Measurements from ENCODE around the gene MARK3.

The MARK3 gene

DNA sequence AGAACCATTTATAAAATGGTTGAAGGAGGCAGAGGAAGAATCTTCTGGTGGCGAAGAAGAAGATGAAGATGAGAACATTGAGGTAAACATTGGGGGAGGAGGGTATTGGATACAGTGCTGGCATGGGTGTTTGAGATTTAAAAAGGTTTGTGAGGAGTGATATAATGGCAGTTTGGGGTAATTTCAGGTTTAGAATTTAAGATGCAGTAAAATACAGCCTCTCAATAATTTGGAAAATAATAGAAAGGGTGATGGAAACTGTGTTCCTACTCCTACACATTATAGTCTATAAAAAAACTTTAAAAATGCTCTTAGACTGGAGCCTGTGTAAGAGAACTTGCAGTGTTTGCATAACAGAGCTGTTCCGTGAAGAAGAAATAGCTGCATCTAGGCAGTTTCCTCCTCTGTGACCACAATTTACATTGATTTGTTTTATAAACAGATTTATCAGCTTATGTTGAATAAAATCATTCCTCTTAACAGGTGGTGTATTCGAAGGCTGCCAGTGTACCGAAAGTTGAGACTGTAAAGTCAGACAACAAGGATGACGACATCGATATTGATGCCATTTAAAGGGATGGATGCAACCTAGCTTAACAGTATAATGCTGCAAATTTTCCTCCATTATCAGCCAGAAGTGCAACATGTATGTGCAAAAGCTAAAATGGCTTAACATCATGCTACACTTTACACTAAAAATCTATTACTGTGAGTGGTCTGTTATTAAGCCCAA is 44.6 kb upstream of the MARK3 start:
- Histone ChIP-seq H3K9ac (no peak overlapping the region), H3K79me2 (ENCODE audit: insufficient read depth, low read depth) (peaks cover 26% of the 10 kb centered on the region), H2AFZ (ENCODE audit: low read depth) (no peak overlapping the region), H3K27me3 (ENCODE audit: insufficient read depth, low read depth) (no peaks in the 10 kb centered on the region), H3K36me3 (ENCODE audit: insufficient read depth) (peaks cover 42% of the 10 kb centered on the region; the same call in 1 of the 2 replicates), H3K4me1 (ENCODE audit: low read depth, poor library complexity, severe bottlenecking) (peaks cover 48% of the 10 kb centered on the region), H3K27ac (no peak overlapping the region; the same call in 1 of the 2 replicates), H4K20me1 (ENCODE audit: insufficient read depth) (no peaks in the 10 kb centered on the region), H3K4me3 (IDR thresholded peaks at IDR 0.05; ENCODE audit: insufficient read depth, low read depth, low read length) (no peak overlapping the region), H3K4me2 (no peak overlapping the region)
- TF ChIP-seq, protein P1, sequence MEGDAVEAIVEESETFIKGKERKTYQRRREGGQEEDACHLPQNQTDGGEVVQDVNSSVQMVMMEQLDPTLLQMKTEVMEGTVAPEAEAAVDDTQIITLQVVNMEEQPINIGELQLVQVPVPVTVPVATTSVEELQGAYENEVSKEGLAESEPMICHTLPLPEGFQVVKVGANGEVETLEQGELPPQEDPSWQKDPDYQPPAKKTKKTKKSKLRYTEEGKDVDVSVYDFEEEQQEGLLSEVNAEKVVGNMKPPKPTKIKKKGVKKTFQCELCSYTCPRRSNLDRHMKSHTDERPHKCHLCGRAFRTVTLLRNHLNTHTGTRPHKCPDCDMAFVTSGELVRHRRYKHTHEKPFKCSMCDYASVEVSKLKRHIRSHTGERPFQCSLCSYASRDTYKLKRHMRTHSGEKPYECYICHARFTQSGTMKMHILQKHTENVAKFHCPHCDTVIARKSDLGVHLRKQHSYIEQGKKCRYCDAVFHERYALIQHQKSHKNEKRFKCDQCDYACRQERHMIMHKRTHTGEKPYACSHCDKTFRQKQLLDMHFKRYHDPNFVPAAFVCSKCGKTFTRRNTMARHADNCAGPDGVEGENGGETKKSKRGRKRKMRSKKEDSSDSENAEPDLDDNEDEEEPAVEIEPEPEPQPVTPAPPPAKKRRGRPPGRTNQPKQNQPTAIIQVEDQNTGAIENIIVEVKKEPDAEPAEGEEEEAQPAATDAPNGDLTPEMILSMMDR (conservative IDR thresholded peaks at IDR 0.05; ENCODE audit: low read depth, low read length), result no peak

GRCh38 chr14:103341250-103342129 is 43.7 kb upstream of the MARK3 start:
- H3K27ac ChIP-seq, result no peak overlapping the region; the same call in 1 of the 2 replicates
- no peaks in the 10 kb centered on the region for H4K20me1 ChIP-seq (ENCODE audit: insufficient read depth)
- no peak overlapping the region for H3K9ac ChIP-seq
- peaks cover 17% of the 10 kb centered on the region; the same call in 1 of the 2 replicates for H3K79me2 ChIP-seq (ENCODE audit: insufficient read depth, low read depth)
- no peaks in the 10 kb centered on the region for H3K27me3 ChIP-seq (ENCODE audit: insufficient read depth, low read depth)
- no peak overlapping the region for H2AFZ ChIP-seq (ENCODE audit: low read depth)
- TF ChIP-seq, protein P1 (conservative IDR thresholded peaks at IDR 0.05; ENCODE audit: low read depth, low read length), result no peak
- H3K36me3 ChIP-seq (ENCODE audit: insufficient read depth), result peaks cover 34% of the 10 kb centered on the region; the same call in 1 of the 2 replicates
- H3K4me3 ChIP-seq (IDR thresholded peaks at IDR 0.05; ENCODE audit: insufficient read depth, low read depth, low read length), result no peak overlapping the region
- H3K4me1 ChIP-seq (ENCODE audit: low read depth, poor library complexity, severe bottlenecking), result peaks cover 39% of the 10 kb centered on the region
- no peak overlapping the region for H3K4me2 ChIP-seq

GRCh38 chr14:103343164-103343879 is 41.9 kb upstream of the MARK3 start:
- Histone ChIP-seq H3K4me1 (ENCODE audit: low read depth, poor library complexity, severe bottlenecking) (peaks cover 25% of the 10 kb centered on the region), H3K4me3 (IDR thresholded peaks at IDR 0.05; ENCODE audit: insufficient read depth, low read depth, low read length) (no peak overlapping the region), H3K27me3 (ENCODE audit: insufficient read depth, low read depth) (no peaks in the 10 kb centered on the region), H2AFZ (ENCODE audit: low read depth) (no peak overlapping the region), H4K20me1 (ENCODE audit: insufficient read depth) (no peaks in the 10 kb centered on the region), H3K36me3 (ENCODE audit: insufficient read depth) (peaks cover 17% of the 10 kb centered on the region; the same call in 1 of the 2 replicates), H3K4me2 (no peak overlapping the region), H3K9ac (no peak overlapping the region), H3K79me2 (ENCODE audit: insufficient read depth, low read depth) (0 out of 2 replicates have a peak, but pooled peaks cover 4% of the 10 kb centered on the region), H3K27ac (no peak overlapping the region; the same call in 1 of the 2 replicates)
- TF ChIP-seq, protein P1 (conservative IDR thresholded peaks at IDR 0.05; ENCODE audit: low read depth, low read length), result no peak

All from KMS-11 (cell line).